OCI-LY3 (cell line): Measurements from ENCODE around the gene FCRL5.

ENCODE experiments used
- H2AFZ ChIP-seq: fragments of 200-600, 300-600 bp; shearing (Covaris generic); 2 replicates; pipeline ENCODE4 v1.6.0; 2014; ENCODE audit warnings: antibody characterized with exemption, low read depth, low read length
- H3K27ac ChIP-seq: fragments of 200-600, 300-600 bp; sonication (generic); 2 replicates; pipeline ENCODE4 v1.5.1; 2014; ENCODE audit warnings: mild to moderate bottlenecking, low read length, moderate library complexity, mixed read lengths
- H3K27me3 ChIP-seq: fragments of 200-600, 300-600 bp; sonication (generic); 2 replicates; pipeline ENCODE4 v1.6.1; 2014; ENCODE audit warnings: low read depth, low read length, mixed read lengths
- H3K36me3 ChIP-seq: fragments of 200-600, 300-600 bp; sonication (generic); replicated peaks from 2 replicates; pipeline ENCODE3; 2014; ENCODE audit warnings: low read depth, low read length, mixed read lengths
- H3K4me1 ChIP-seq: fragments of 300-600, 200-600 bp; sonication (generic); 2 replicates; pipeline ENCODE4 v1.6.1; 2014; ENCODE audit warnings: low read length, mixed read lengths
- H3K4me2 ChIP-seq: fragments of 200-600, 300-600 bp; sonication (generic); 2 replicates; pipeline ENCODE4 v1.6.1; 2014; ENCODE audit warnings: low read length, mixed read lengths
- H3K4me3 ChIP-seq: fragments of 300-600, 200-600 bp; sonication (generic); 2 replicates; pipeline ENCODE4 v1.5.1; 2014; ENCODE audit warnings: antibody characterized with exemption, mild to moderate bottlenecking, low read length, moderate library complexity
- H3K79me2 ChIP-seq: fragments of 300-600, 200-600 bp; shearing (Covaris generic); 2 replicates; pipeline ENCODE4 v1.6.1; 2014; ENCODE audit warnings: mild to moderate bottlenecking, low read length, mixed read lengths
- H3K9ac ChIP-seq: fragments of 300-600, 200-600 bp; shearing (Covaris generic); 2 replicates; pipeline ENCODE4 v1.6.0; 2014; ENCODE audit warnings: mild to moderate bottlenecking, low read length, moderate library complexity
- H3K9me3 ChIP-seq: fragments of 200-600, 300-600 bp; shearing (Covaris generic); 2 replicates; pipeline ENCODE4 v1.6.1; 2014; ENCODE audit warnings: low read length, mixed read lengths; ENCODE audit not compliant: insufficient read depth
- H4K20me1 ChIP-seq: fragments of 200-600, 300-600 bp; sonication (generic); 2 replicates; pipeline ENCODE4 v1.6.1; 2016; ENCODE audit warnings: low read length, mixed read lengths; ENCODE audit not compliant: insufficient read depth
- CTCF ChIP-seq: fragments of 200-600, 300-600 bp; sonication (generic); IDR thresholded peaks from 2 replicates; pipeline ENCODE4 v1.5.1; 2014; ENCODE audit warnings: antibody characterized with exemption, low read length, low read depth
- EZH2phosphoT487 ChIP-seq: fragments of 200-600 bp; shearing (Covaris generic); IDR thresholded peaks from 2 replicates; pipeline ENCODE4 v1.6.1; 2018; ENCODE audit warnings: antibody characterized with exemption, mixed run types, low read depth

The FCRL5 gene

GRCh38 chr1:157512036-157512969 lies 40.0 kb downstream of the FCRL5 start:
- Histone ChIP-seq H3K9me3 (no peaks in the 10 kb centered on the region), H2AFZ (no peak overlapping the region), H3K4me2 (peak overlapping the region; percentile 68), H3K27me3 (no peaks in the 10 kb centered on the region; the same call in 1 of the 2 replicates), H3K36me3 (no peaks in the 10 kb centered on the region), H3K4me3 (peak overlapping the region; percentile 32), H3K9ac (peak overlapping the region; percentile 31; the same call in 1 of the 2 replicates), H3K4me1 (peaks cover 47% of the 10 kb centered on the region), H3K27ac (peak overlapping the region; percentile 64), H3K79me2 (no peaks in the 10 kb centered on the region), H4K20me1 (no peaks in the 10 kb centered on the region)
- no peak for TF ChIP-seq CTCF
- no peak for TF ChIP-seq EZH2phosphoT487

- no peak for TF ChIP-seq CTCF
- TF ChIP-seq EZH2phosphoT487 = no peak
- no peak overlapping the region for H3K27ac ChIP-seq
- H3K4me3 ChIP-seq = no peak overlapping the region
Observed at GRCh38 chr1:157509546-157510232, 42.6 kb downstream of the FCRL5 start.

GRCh38 chr1:157505481-157506272 lies 46.6 kb downstream of the FCRL5 start:
- Histone ChIP-seq H3K27ac (peak overlapping the region; percentile 82), H3K4me2 (peak overlapping the region; percentile 82), H3K27me3 (no peaks in the 10 kb centered on the region), H3K79me2 (no peaks in the 10 kb centered on the region), H3K9me3 (no peaks in the 10 kb centered on the region), H2AFZ (peak overlapping the region; percentile 89), H3K9ac (peak overlapping the region; percentile 53), H3K36me3 (no peaks in the 10 kb centered on the region), H4K20me1 (no peaks in the 10 kb centered on the region), H3K4me3 (peak overlapping the region; percentile 68), H3K4me1 (peaks cover 38% of the 10 kb centered on the region)
- TF ChIP-seq CTCF (peak; percentile 97), EZH2phosphoT487 (no peak)

More at GRCh38 chr1:157509546-157510232, 42.6 kb downstream of the FCRL5 start:
- Histone ChIP-seq H3K9ac (no peak overlapping the region), H3K4me1 (peaks cover 64% of the 10 kb centered on the region), H3K79me2 (no peaks in the 10 kb centered on the region), H3K4me2 (peak overlapping the region; percentile 68; the same call in 1 of the 2 replicates), H3K36me3 (no peaks in the 10 kb centered on the region), H3K9me3 (no peaks in the 10 kb centered on the region), H4K20me1 (no peaks in the 10 kb centered on the region), H3K27me3 (no peaks in the 10 kb centered on the region; the same call in 1 of the 2 replicates), H2AFZ (no peak overlapping the region)
